HepG2 (cell line): Measurements from ENCODE around the gene NPB. TPM values are rescaled to one million over a fixed set of nuclear protein-coding genes. Genes with fewer than 3 reads are reported as not detected.

Experiments
- ARNT2 ChIP-seq: sonication (generic); formaldehyde crosslinking; IDR thresholded peaks from 2 replicates; pipeline ENCODE4 v1.8.0; 2022; ENCODE audit warnings: mild to moderate bottlenecking, low read depth, missing genetic modification reagents, moderate library complexity
- BCL3 ChIP-seq: sonication (generic); formaldehyde crosslinking; IDR thresholded peaks from 2 replicates; pipeline ENCODE4 v1.5.1; 2020; ENCODE audit warnings: mild to moderate bottlenecking, missing genetic modification reagents, moderate library complexity
- CENPT ChIP-seq: sonication (generic); formaldehyde crosslinking; IDR thresholded peaks from 2 replicates; pipeline ENCODE4 v1.8.0; 2022; ENCODE audit warnings: low read depth, mild to moderate bottlenecking, moderate library complexity, missing genetic modification reagents
- HNRNPK ChIP-seq: fragments of 200-400 bp; formaldehyde crosslinking; IDR thresholded peaks from 2 replicates; pipeline ENCODE4 v1.6.1; 2018; ENCODE audit warnings: low read length, low read depth, moderate library complexity, mild to moderate bottlenecking; ENCODE audit not compliant: poor library complexity, severe bottlenecking
- KDM2A ChIP-seq: sonication (generic); formaldehyde crosslinking; IDR thresholded peaks from 2 replicates; pipeline ENCODE4 v1.4.0; 2020; ENCODE audit warnings: low read depth, missing genetic modification reagents, borderline replicate concordance
- KDM6A ChIP-seq: IDR thresholded peaks from 2 replicates; pipeline ENCODE4 v1.6.1; 2016; ENCODE audit warnings: low read depth
- KLF16 ChIP-seq, 2 experiments: sonication (generic) in 1 of 2; formaldehyde crosslinking in 1 of 2; IDR thresholded peaks; 2 replicates each; pipeline versions ENCODE4 v1.6.1 to v1.8.0; 2016 to 2023; ENCODE audit warnings: missing genetic modification reagents in 2 of 2, missing compliant biosample characterization in 1 of 2
- NRL ChIP-seq: sonication (generic); formaldehyde crosslinking; IDR thresholded peaks from 2 replicates; pipeline ENCODE4 v1.5.0; 2020; ENCODE audit warnings: missing genetic modification reagents, mild to moderate bottlenecking, moderate library complexity, borderline replicate concordance
- PCBP1 ChIP-seq: fragments of 200-400 bp; formaldehyde crosslinking; IDR thresholded peaks from 2 replicates; pipeline ENCODE4 v1.6.1; 2017; ENCODE audit warnings: mild to moderate bottlenecking, low read depth, low read length, borderline replicate concordance
- PITX1 ChIP-seq: sonication (generic); formaldehyde crosslinking; IDR thresholded peaks from 2 replicates; pipeline ENCODE4 v1.5.1; 2020; ENCODE audit warnings: mild to moderate bottlenecking, missing genetic modification reagents
- RBM22 ChIP-seq: fragments of 200-400 bp; formaldehyde crosslinking; optimal IDR thresholded peaks from 2 replicates; pipeline ENCODE3; 2017; ENCODE audit warnings: mild to moderate bottlenecking, low read length, moderate library complexity
- SP140L ChIP-seq: sonication (generic); formaldehyde crosslinking; IDR thresholded peaks from 2 replicates; pipeline ENCODE4 v1.4.0; 2020; ENCODE audit warnings: missing genetic modification reagents, borderline replicate concordance
- SRSF4 ChIP-seq: fragments of 200-400 bp; formaldehyde crosslinking; IDR thresholded peaks from one replicate; pipeline ENCODE4 v1.6.1; 2018; ENCODE audit warnings: mild to moderate bottlenecking, low read depth, low read length, moderate library complexity; ENCODE audit not compliant: poor library complexity, severe bottlenecking
- U2AF1 ChIP-seq: fragments of 200-400 bp; formaldehyde crosslinking; optimal IDR thresholded peaks from 2 replicates; pipeline ENCODE3; 2017; ENCODE audit warnings: mild to moderate bottlenecking, low read depth, low read length
- ZNF34 ChIP-seq: sonication (generic); formaldehyde crosslinking; IDR thresholded peaks from 2 replicates; pipeline ENCODE4 v1.4.0; 2020; ENCODE audit warnings: mild to moderate bottlenecking, missing genetic modification reagents, borderline replicate concordance
- ZNF460 ChIP-seq: sonication (generic); formaldehyde crosslinking; IDR thresholded peaks from 2 replicates; pipeline ENCODE4 v1.5.1; 2020; ENCODE audit warnings: missing genetic modification reagents, mild to moderate bottlenecking, borderline replicate concordance
- ZNF724P ChIP-seq: sonication (generic); formaldehyde crosslinking; IDR thresholded peaks from 2 replicates; pipeline ENCODE4 v1.8.0; 2022; ENCODE audit warnings: missing genetic modification reagents, borderline replicate concordance
- ZSCAN9 ChIP-seq: IDR thresholded peaks from 2 replicates; pipeline ENCODE4 v1.6.1; 2016; ENCODE audit warnings: borderline replicate concordance
- polyA plus RNA-seq, 8 experiments: library from polyadenylated mRNA; depleted of rRNA in 3 of 8; stranded (reverse) in 7 of 8; unstranded in 1 of 8; fragments of >200 nt; fragmentation: Illumina TruSeq in 4 of 8; extraction: Trizol in 4 of 8; gene quantifications; 2 replicates each; pipeline versions ENCODE4 v1.2.1 to v1.2.3, GENCODE V29; 2011 to 2016; ENCODE audit warnings: low read depth in 4 of 8, missing spikeins in 1 of 8, mixed read lengths in 1 of 8; ENCODE audit not compliant: insufficient read depth in 1 of 8
- total RNA-seq, 5 experiments: library from RNA; depleted of rRNA; stranded (reverse); fragments of >200 nt; fragmentation: Illumina TruSeq; extraction: Trizol; gene quantifications; 2 replicates each; pipeline ENCODE4 v1.2.3, GENCODE V29; 2016; ENCODE audit warnings: low read depth in 1 of 5
- TF ChIP-seq, protein P1 (sequence below): sonication (generic); formaldehyde crosslinking; IDR thresholded peaks from 2 replicates; pipeline ENCODE4 v1.4.0; 2020; ENCODE audit warnings: missing genetic modification reagents
- TF ChIP-seq, protein P2 (sequence below): IDR thresholded peaks from 2 replicates; pipeline ENCODE4 v1.6.1; 2016
- TF ChIP-seq, protein P3 (sequence below): IDR thresholded peaks from 2 replicates; pipeline ENCODE4 v1.6.1; 2016; ENCODE audit warnings: low read depth, borderline replicate concordance

The NPB gene
- total and polyA plus RNA-seq, 2 of the 13 experiments (the other 11 are each of a cell fraction or from before 2014, with no cell fraction given): 0.11 to 0.93 TPM

DNA sequence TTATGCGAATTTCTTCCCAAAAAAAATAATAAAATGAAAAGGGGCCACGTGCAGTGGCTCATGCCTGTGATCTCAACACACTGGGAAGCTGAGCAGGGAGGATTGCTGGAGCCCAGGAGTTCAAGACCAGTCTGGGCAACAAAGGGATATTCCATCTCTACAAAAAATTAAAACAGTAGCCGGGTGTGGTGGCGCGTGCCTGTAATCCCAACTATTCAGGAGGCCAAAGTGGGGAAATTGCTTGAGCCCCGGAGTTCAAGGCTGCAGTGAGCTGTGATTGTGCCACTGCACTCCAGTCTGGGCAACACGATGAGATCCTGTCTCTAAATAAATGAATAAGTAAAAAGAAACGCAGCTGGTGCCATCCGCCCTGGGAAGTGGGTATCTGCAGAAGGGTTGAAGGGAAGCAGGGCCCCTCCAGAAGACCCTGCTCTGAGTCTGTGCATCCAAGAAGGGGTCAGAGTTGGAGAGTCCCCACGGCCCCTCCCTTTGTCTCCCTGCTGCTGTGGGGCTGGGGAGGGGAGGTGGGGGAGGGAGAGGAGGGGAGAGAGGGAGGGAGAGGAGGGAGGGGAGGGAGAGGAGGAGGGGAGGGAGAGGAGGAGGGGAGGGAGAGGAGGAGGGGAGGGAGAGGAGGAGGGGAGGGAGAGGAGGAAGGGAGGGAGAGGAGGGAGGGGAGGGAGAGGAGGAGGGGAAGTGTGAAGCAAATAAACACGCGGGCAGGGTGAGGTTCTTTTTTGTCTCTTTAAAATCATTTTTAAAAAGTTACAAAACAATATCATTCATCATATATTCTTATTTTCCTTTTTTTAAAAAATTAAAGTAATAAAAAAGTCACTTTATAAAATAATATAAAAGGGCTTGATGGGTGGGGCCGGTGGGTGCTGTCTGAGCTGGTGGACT is 50.0 kb downstream of the NPB start (continued):
- peak; percentile 97 for TF ChIP-seq RBM22
- TF ChIP-seq ZSCAN9 (CRISPR knock-in tag): no peak
- peak; percentile 99 for TF ChIP-seq HNRNPK
- no peak for TF ChIP-seq ZNF724P (CRISPR knock-in tag)
- TF ChIP-seq, protein P1, sequence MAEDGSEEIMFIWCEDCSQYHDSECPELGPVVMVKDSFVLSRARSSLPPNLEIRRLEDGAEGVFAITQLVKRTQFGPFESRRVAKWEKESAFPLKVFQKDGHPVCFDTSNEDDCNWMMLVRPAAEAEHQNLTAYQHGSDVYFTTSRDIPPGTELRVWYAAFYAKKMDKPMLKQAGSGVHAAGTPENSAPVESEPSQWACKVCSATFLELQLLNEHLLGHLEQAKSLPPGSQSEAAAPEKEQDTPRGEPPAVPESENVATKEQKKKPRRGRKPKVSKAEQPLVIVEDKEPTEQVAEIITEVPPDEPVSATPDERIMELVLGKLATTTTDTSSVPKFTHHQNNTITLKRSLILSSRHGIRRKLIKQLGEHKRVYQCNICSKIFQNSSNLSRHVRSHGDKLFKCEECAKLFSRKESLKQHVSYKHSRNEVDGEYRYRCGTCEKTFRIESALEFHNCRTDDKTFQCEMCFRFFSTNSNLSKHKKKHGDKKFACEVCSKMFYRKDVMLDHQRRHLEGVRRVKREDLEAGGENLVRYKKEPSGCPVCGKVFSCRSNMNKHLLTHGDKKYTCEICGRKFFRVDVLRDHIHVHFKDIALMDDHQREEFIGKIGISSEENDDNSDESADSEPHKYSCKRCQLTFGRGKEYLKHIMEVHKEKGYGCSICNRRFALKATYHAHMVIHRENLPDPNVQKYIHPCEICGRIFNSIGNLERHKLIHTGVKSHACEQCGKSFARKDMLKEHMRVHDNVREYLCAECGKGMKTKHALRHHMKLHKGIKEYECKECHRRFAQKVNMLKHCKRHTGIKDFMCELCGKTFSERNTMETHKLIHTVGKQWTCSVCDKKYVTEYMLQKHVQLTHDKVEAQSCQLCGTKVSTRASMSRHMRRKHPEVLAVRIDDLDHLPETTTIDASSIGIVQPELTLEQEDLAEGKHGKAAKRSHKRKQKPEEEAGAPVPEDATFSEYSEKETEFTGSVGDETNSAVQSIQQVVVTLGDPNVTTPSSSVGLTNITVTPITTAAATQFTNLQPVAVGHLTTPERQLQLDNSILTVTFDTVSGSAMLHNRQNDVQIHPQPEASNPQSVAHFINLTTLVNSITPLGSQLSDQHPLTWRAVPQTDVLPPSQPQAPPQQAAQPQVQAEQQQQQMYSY: no peak
- TF ChIP-seq NRL (CRISPR knock-in tag): no peak
- TF ChIP-seq, protein P2, sequence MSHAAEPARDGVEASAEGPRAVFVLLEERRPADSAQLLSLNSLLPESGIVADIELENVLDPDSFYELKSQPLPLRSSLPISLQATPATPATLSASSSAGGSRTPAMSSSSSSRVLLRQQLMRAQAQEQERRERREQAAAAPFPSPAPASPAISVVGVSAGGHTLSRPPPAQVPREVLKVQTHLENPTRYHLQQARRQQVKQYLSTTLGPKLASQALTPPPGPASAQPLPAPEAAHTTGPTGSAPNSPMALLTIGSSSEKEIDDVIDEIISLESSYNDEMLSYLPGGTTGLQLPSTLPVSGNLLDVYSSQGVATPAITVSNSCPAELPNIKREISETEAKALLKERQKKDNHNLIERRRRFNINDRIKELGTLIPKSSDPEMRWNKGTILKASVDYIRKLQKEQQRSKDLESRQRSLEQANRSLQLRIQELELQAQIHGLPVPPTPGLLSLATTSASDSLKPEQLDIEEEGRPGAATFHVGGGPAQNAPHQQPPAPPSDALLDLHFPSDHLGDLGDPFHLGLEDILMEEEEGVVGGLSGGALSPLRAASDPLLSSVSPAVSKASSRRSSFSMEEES (CRISPR knock-in tag): no peak
- no peak for TF ChIP-seq PITX1 (CRISPR knock-in tag)
- TF ChIP-seq KDM6A (CRISPR knock-in tag): no peak
- TF ChIP-seq KDM2A (CRISPR knock-in tag): peak; percentile 60
- no peak for TF ChIP-seq ZNF34 (CRISPR knock-in tag)
- TF ChIP-seq, protein P3, sequence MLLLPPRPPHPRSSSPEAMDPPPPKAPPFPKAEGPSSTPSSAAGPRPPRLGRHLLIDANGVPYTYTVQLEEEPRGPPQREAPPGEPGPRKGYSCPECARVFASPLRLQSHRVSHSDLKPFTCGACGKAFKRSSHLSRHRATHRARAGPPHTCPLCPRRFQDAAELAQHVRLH: 0 out of 2 replicates have a peak, but pooled peaks have one; percentile 15
- peak; percentile 99 for TF ChIP-seq PCBP1
- TF ChIP-seq KLF16 (CRISPR knock-in tag; IDR thresholded peaks at IDR 0.05): peak in 1 of 2 experiments; percentile 22; a peak in 1 of 4 replicates
- no peak for TF ChIP-seq ARNT2
- TF ChIP-seq BCL3 (CRISPR knock-in tag): no peak
- TF ChIP-seq SP140L (CRISPR knock-in tag): no peak
- peak; percentile 43 for TF ChIP-seq SRSF4
- no peak for TF ChIP-seq CENPT (CRISPR knock-in tag)
- no peak for TF ChIP-seq U2AF1
- peak; percentile 83 for TF ChIP-seq ZNF460
